Ovary (tissue), 9 donors: ENCODE results near the gene SALL4. TPM values are rescaled to one million over a fixed set of nuclear protein-coding genes. Genes with fewer than 3 reads are reported as not detected.

Source experiments
- DNase-seq, 5 donors: peaks; one replicate each; pipeline ENCODE4 v3.0.0-alpha.2; 2019 to 2020
- H3K27ac ChIP-seq, 2 donors: fragments of 200-600 bp; one replicate each; pipeline versions ENCODE4 v1.5.1 to v1.8.0; 2019 to 2022
- H3K27me3 ChIP-seq: fragments of 200-600 bp; one replicate; pipeline ENCODE4 v1.8.0; 2022
- H3K36me3 ChIP-seq: fragments of 200-600 bp; sonication (generic); one replicate; pipeline ENCODE4 v1.5.1; 2019
- H3K4me1 ChIP-seq: one replicate; pipeline ENCODE4 v1.8.1; 2013; ENCODE audit warnings: mild to moderate bottlenecking, moderate library complexity; ENCODE audit not compliant: insufficient read depth
- H3K4me3 ChIP-seq: fragments of 200-600 bp; sonication (generic); one replicate; pipeline ENCODE4 v1.5.1; 2017
- H3K9me3 ChIP-seq, 2 donors: fragments of 200-600 bp in 1 of 2; sonication (generic) in 1 of 2; one replicate each; pipeline versions ENCODE4 v1.5.1 to v1.8.1; 2013 to 2019; ENCODE audit warnings: mild to moderate bottlenecking in 1 of 2, moderate library complexity in 1 of 2
- EP300 ChIP-seq: sonication (generic); formaldehyde crosslinking; IDR thresholded peaks from one replicate; pipeline ENCODE4 v1.6.1; 2017; ENCODE audit warnings: antibody characterized with exemption
- POLR2A ChIP-seq: fragments of 450-650 bp; IDR thresholded peaks from one replicate; pipeline ENCODE4 v1.6.1; 2017; ENCODE audit warnings: antibody characterized with exemption, mild to moderate bottlenecking, moderate library complexity
- WGBS, 3 donors: extraction: QIAGEN DNeasy Blood & Tissue Kit in 1 of 3; methylation state at CpG; one replicate each; pipeline versions ENCODE4 v1.1.5 to v1.1.7; 2013 to 2017; 5-methylcytosine and 5-hydroxymethylcytosine counted together
- intact Hi-C, 4 donors: fragments of 100-400 bp; cut with DNase I; formaldehyde crosslinking; loops; one replicate each; pipeline versions ENCODE4 v1.11.0 to v1.15.1; 2022 to 2023
- polyA plus RNA-seq, 2 donors: library from polyadenylated mRNA; stranded (reverse); fragments of 200-250 nt in 1 of 2; fragments of 350-450 nt in 1 of 2; fragmentation: Illumina TruSeq in 1 of 2; extraction: RNeasy Lipid Tissue Mini Kit (QIAGEN cat#74804) in 1 of 2; gene quantifications; one replicate each; pipeline ENCODE4 v1.2.3, GENCODE V29; 2013 to 2014
- total RNA-seq, 7 donors: library from RNA; depleted of rRNA in 2 of 7; stranded (reverse); fragments of >200 nt in 2 of 7; fragmentation: NEBNext Ultra II Directional in 3 of 7; extraction: Animal tissue kit (Norgen Biotek cat#: 25700) in 3 of 7; gene quantifications; one replicate each; pipeline versions ENCODE4 v1.1.0 to v1.2.4, GENCODE V29; 2016 to 2023
- TF ChIP-seq, protein P1 (sequence below), 3 donors: fragments of 450-650 bp in 2 of 3; fragments of 200-600 bp in 1 of 3; IDR thresholded peaks; one replicate each; pipeline versions ENCODE4 v1.5.1 to v1.8.0; 2016 to 2022; ENCODE audit warnings: antibody characterized with exemption in 3 of 3, mild to moderate bottlenecking in 1 of 3
- donor health status: DM: no; HTN: no; CAD: no; lungs with moderate emphysema.
- donor health status: DM: no; HTN: no; CAD: no.
- donor health status: Bipolar disorder and iron deficiency.
- donor health status: DM: yes; HTN: yes; CAD: no.
- donor health status: DM: no; HTN: no; CAD: no.
- donor health status: DM: yes; HTN: yes; CAD: no.

The SALL4 gene
- total and polyA plus RNA-seq, 9 donors: 0.03 to 0.57 (median 0.27) TPM; not detected in 3

- Histone ChIP-seq H3K4me1 (peaks cover 5% of the 10 kb centered on the region), H3K27me3 (no peaks in the 10 kb centered on the region), H3K36me3 (no peaks in the 10 kb centered on the region), H3K27ac (no peak overlapping the region), H3K9me3 (no peaks in the 10 kb centered on the region), H3K4me3 (no peak overlapping the region)
- intact Hi-C loops: no loop called here
- WGBS, 3 donors: 20 to 22% (median 21%) methylated on average over 10 of the region's 10 CpGs
- no peak for DNase-seq
- TF ChIP-seq POLR2A (no peak), EP300 (no peak)
- TF ChIP-seq, protein P1, sequence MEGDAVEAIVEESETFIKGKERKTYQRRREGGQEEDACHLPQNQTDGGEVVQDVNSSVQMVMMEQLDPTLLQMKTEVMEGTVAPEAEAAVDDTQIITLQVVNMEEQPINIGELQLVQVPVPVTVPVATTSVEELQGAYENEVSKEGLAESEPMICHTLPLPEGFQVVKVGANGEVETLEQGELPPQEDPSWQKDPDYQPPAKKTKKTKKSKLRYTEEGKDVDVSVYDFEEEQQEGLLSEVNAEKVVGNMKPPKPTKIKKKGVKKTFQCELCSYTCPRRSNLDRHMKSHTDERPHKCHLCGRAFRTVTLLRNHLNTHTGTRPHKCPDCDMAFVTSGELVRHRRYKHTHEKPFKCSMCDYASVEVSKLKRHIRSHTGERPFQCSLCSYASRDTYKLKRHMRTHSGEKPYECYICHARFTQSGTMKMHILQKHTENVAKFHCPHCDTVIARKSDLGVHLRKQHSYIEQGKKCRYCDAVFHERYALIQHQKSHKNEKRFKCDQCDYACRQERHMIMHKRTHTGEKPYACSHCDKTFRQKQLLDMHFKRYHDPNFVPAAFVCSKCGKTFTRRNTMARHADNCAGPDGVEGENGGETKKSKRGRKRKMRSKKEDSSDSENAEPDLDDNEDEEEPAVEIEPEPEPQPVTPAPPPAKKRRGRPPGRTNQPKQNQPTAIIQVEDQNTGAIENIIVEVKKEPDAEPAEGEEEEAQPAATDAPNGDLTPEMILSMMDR (IDR thresholded peaks at IDR 0.05): no peak
Measured at GRCh38 chr20:51799401-51799860, 2.9 kb downstream of the SALL4 start.

DNA sequence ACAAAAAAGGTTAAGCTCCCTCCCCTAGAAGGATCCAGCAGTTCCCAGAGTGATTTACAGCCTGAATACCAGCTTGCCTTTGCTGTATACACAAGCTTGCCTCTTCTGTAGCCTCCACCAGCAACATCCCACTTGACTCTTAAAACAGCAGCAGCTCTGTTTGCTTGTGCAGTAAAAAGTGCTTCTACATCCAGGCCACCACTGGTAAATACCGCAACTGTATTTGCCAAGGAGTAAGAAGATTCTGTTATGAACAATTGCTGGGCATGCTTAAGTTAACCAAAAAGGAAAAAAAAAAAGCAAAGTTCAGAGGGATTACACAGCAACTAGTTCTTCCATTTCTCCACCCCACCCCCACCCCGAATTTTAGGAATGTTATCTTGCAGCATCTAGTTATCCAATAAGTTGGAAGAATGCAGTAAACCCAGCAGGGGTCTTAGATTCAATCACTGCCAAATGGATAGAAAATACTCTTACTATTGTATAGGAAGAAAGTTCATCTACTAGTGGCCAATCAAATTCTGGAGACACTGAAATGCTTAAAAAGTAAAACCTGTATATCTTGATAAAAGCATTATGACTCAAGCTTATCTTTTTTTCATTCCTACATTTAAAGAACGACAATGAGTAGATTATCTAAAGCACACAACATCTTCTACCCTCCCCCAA is 4.8 kb downstream of the SALL4 start:
- H3K4me1 ChIP-seq: peaks cover 5% of the 10 kb centered on the region
- no peaks in the 10 kb centered on the region for H3K36me3 ChIP-seq
- no peaks in the 10 kb centered on the region for H3K9me3 ChIP-seq
- H3K27ac ChIP-seq: no peak overlapping the region
- H3K27me3 ChIP-seq: no peaks in the 10 kb centered on the region
- 27 to 41% (median 31%) methylated on average over 3 of the region's 3 CpGs for WGBS, 3 donors
- TF ChIP-seq POLR2A (no peak), EP300 (no peak)
- TF ChIP-seq, protein P1 (IDR thresholded peaks at IDR 0.05): no peak
- H3K4me3 ChIP-seq: no peak overlapping the region
- intact Hi-C loops: no loop called here
- DNase-seq: no peak

DNA sequence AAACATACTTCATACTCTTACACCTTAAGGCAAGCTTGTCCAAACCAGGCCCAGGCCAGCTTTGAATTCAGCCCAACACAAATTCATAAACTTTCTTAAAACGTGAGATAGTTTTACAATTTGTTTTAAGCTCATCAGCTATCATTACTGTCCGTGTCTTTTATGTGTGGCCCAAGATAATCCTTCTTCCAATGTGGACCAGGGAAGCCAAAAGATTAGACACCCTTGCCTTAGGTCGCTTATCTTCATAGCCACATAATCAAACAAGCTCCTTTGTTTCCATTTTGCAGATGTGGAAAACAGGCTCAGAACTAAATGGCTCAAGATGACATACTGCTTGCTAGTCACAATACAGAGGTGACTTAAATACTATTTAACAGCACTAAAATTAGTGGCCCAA is 6.0 kb downstream of the SALL4 start:
- DNase-seq: no peak
- Histone ChIP-seq H3K27me3 (no peaks in the 10 kb centered on the region), H3K4me1 (peaks cover 5% of the 10 kb centered on the region), H3K36me3 (no peaks in the 10 kb centered on the region), H3K27ac (no peak overlapping the region), H3K4me3 (no peak overlapping the region), H3K9me3 (no peaks in the 10 kb centered on the region)
- intact Hi-C loops: no loop called here
- no peak for TF ChIP-seq EP300
- TF ChIP-seq, protein P1 (IDR thresholded peaks at IDR 0.05): no peak
- TF ChIP-seq POLR2A: no peak
- 83 to 86% (median 84%) methylated on average over 3 of the region's 3 CpGs for WGBS, 3 donors

DNA sequence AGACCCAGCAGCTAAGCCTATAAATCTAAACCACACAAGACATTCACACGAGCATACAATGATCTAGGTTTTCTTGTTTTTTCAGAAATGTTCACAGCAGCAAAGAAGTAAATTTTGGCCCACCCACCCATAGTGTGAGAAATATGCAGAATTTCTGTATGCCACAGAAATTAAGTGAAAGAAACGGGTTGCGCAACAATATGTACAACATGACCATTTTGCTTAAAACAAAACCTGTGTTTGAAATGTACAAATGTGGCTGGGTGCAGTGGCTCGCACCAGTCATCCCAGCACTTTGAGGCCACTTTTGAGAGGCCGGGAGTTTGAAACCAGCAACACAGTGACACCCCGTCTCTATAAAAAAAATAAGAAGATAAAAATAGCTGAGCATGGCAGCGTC is 9.4 kb downstream of the SALL4 start:
- H3K4me3 ChIP-seq: no peak overlapping the region
- 80 to 90% (median 85%) methylated on average over 7 of the region's 7 CpGs for whole genome bisulfite sequencing, 3 donors
- no peak for TF ChIP-seq EP300
- TF ChIP-seq, protein P1 (IDR thresholded peaks at IDR 0.05): no peak
- TF ChIP-seq POLR2A: no peak
- intact Hi-C loops: no loop called here
- H3K27me3 ChIP-seq: no peaks in the 10 kb centered on the region
- DNase-seq: no peak
- H3K27ac ChIP-seq: no peak overlapping the region
- no peaks in the 10 kb centered on the region for H3K9me3 ChIP-seq
- no peaks in the 10 kb centered on the region for H3K36me3 ChIP-seq
- no peaks in the 10 kb centered on the region for H3K4me1 ChIP-seq
